CD4-positive, alpha-beta T cell (primary cell): ENCODE data around the gene ADARB2. TPM values are rescaled to one million over a fixed set of nuclear protein-coding genes. Genes with fewer than 3 reads are reported as not detected.
"Not testable (repeated sequence)": the region's sequence is repeated elsewhere in the genome, so short reads cannot be mapped to it uniquely, and the experiment has no call there.

Experiments
- ATAC-seq: fragments of 200-7000 bp; cut with Tn5 transposase; one replicate; pipeline ENCODE4 v1.10.0; 2022; ENCODE audit warnings: mild to moderate bottlenecking; ENCODE audit not compliant: poor library complexity
- CTCF ChIA-PET: fragments of 350-600 bp; sonication (Branson Sonifier 250); formaldehyde crosslinking; loops from one replicate; lab custom pipeline; 2021; ENCODE audit warnings: antibody characterized with exemption, inconsistent platforms; lab: Charles Lee
- POLR2A ChIA-PET: fragments of 350-600 bp; sonication (Branson Sonifier 250); formaldehyde crosslinking; loops from one replicate; lab custom pipeline; 2021; ENCODE audit warnings: antibody characterized with exemption, inconsistent platforms; lab: Charles Lee
- DNase-seq, 14 experiments: peaks; one replicate each; pipeline ENCODE4 v3.0.0-alpha.2; 2013 to 2020; ENCODE audit warnings: mixed read lengths in 2 of 14
- H3K27ac ChIP-seq, 2 donors: one replicate each; pipeline versions ENCODE4 v1.5.1 to v1.7.0; 2013; ENCODE audit warnings: low read length in 2 of 2, low read depth in 1 of 2, mild to moderate bottlenecking in 1 of 2
- H3K27me3 ChIP-seq, 2 experiments: 1 replicate in 1 of 2; 2 replicates in 1 of 2; pipeline versions ENCODE4 v1.6.1 to v1.7.0; 2013; ENCODE audit warnings: low read length in 2 of 2, control low read depth in 1 of 2, mild to moderate bottlenecking in 1 of 2, moderate library complexity in 1 of 2; ENCODE audit not compliant: insufficient read depth in 2 of 2, control insufficient read depth in 1 of 2
- H3K36me3 ChIP-seq: one replicate; pipeline ENCODE4 v1.6.1; 2013; ENCODE audit warnings: low read length, control low read depth; ENCODE audit not compliant: insufficient read depth
- H3K4me1 ChIP-seq: one replicate; pipeline ENCODE4 v1.6.1; 2013; ENCODE audit warnings: low read length, control low read depth; ENCODE audit not compliant: insufficient read depth
- H3K4me3 ChIP-seq: one replicate; pipeline ENCODE4 v1.5.1; 2013; ENCODE audit warnings: mild to moderate bottlenecking, low read length, moderate library complexity
- H3K9me3 ChIP-seq, 2 experiments: 1 replicate in 1 of 2; 2 replicates in 1 of 2; pipeline versions ENCODE4 v1.6.1 to v1.7.0; 2013; ENCODE audit warnings: low read length in 2 of 2, mild to moderate bottlenecking in 2 of 2, control low read depth in 1 of 2, moderate library complexity in 1 of 2; ENCODE audit not compliant: control insufficient read depth in 1 of 2, insufficient read depth in 1 of 2
- H3K27ac Mint-ChIP-seq: one replicate; pipeline ENCODE4 v1.8.0; 2020; ENCODE audit warnings: mixed read lengths
- H3K27me3 Mint-ChIP-seq: one replicate; pipeline ENCODE4 v1.8.0; 2021; ENCODE audit warnings: mixed read lengths
- H3K36me3 Mint-ChIP-seq: one replicate; pipeline ENCODE4 v1.8.0; 2021; ENCODE audit warnings: low read depth, mixed read lengths
- H3K4me1 Mint-ChIP-seq: one replicate; pipeline ENCODE4 v1.8.0; 2021; ENCODE audit warnings: low read depth, mixed read lengths
- H3K4me3 Mint-ChIP-seq: one replicate; pipeline ENCODE4 v1.8.0; 2020; ENCODE audit warnings: mild to moderate bottlenecking, mixed read lengths
- H3K9me3 Mint-ChIP-seq: one replicate; pipeline ENCODE4 v1.8.0; 2020; ENCODE audit warnings: mixed read lengths
- CTCF ChIP-seq: fragments of 200-600 bp; IDR thresholded peaks from one replicate; pipeline ENCODE4 v1.8.0; 2022; ENCODE audit warnings: antibody characterized with exemption, mild to moderate bottlenecking
- intact Hi-C, 2 experiments: fragments of 100-400 bp; cut with DNase I in 1 of 2; cut with micrococcal nuclease in 1 of 2; formaldehyde crosslinking; loops; one replicate each; pipeline versions ENCODE4 v1.15.1 to v1.9.0; 2023 to 2025; cut with DNase I, micrococcal nuclease
- total RNA-seq, 174 experiments: library from RNA in 2 of 174; stranded (reverse) in 2 of 174; gene quantifications; one replicate each; pipeline ENCODE4 v1.2.3 and lab custom pipeline; 2021 to 2026

ADARB2 gene
- total RNA-seq, 2 experiments from 2014 or later, result 0.14 TPM; not detected in 1

DNA sequence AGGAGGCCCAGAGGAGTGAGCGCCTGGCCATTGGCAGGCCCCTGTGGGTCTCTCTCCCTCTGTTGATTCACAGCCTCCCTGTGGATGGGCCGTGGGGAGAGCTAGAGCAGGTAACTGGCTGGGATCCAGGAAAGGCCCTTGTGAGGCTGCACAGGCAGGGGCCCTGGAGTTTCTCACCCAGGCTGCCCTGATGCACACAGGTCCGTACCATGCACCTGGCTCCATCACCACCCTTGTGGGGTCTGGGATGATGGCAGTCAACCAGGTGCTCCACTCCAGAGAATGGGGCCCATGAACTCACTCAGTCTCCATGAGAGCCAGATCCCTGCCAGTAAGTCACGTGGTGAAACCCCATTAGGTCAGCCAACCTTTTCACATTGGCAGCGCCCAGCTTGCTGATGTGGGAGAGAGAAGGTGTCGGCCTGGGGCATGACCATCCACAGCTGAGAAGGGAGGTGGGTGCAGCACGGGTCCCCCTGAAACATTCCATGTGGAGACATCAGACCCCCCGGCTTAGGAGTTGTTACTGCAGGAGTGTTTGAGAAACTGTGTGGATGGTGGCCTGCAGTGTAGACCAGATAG is 320.8 kb downstream of the ADARB2 start:
- H3K4me3 Mint-ChIP-seq, result no peak overlapping the region
- DNase-seq, result no peak
- no peaks in the 10 kb centered on the region for H3K9me3 Mint-ChIP-seq
- Histone ChIP-seq H3K9me3 (peaks cover 0 to 11% of the 10 kb centered on the region in 2 experiments), H3K27ac (no peak overlapping the region), H3K27me3 (peaks cover 10% of the 10 kb centered on the region in 2 experiments), H3K36me3 (no peaks in the 10 kb centered on the region), H3K4me3 (no peak overlapping the region), H3K4me1 (peaks cover 3% of the 10 kb centered on the region)
- intact Hi-C loops, result no loop called here
- peaks cover 64% of the 10 kb centered on the region for H3K27me3 Mint-ChIP-seq
- CTCF ChIA-PET, result no interaction called here
- H3K36me3 Mint-ChIP-seq, result no peaks in the 10 kb centered on the region
- POLR2A ChIA-PET, result no interaction called here
- no peak for ATAC-seq
- no peak for TF ChIP-seq CTCF
- H3K27ac Mint-ChIP-seq, result no peak overlapping the region
- H3K4me1 Mint-ChIP-seq, result peaks cover 11% of the 10 kb centered on the region

GRCh38 chr10:1414893-1415292 is 322.4 kb downstream of the ADARB2 start:
- Mint-ChIP-seq H3K27ac (no peak overlapping the region), H3K36me3 (no peaks in the 10 kb centered on the region), H3K4me1 (no peaks in the 10 kb centered on the region), H3K9me3 (no peaks in the 10 kb centered on the region), H3K4me3 (no peak overlapping the region), H3K27me3 (peaks cover 54% of the 10 kb centered on the region)
- Histone ChIP-seq H3K27ac (no peak overlapping the region), H3K36me3 (no peaks in the 10 kb centered on the region), H3K27me3 (peaks cover 9 to 10% of the 10 kb centered on the region in 2 experiments), H3K4me1 (no peaks in the 10 kb centered on the region), H3K4me3 (no peak overlapping the region), H3K9me3 (peaks cover 0 to 16% of the 10 kb centered on the region in 2 experiments)
- ChIA-PET POLR2A (no interaction called here), CTCF (no interaction called here)
- intact Hi-C loops, result no loop called here
- no peak for TF ChIP-seq CTCF
- no peak for DNase-seq
- no peak for ATAC-seq

DNA sequence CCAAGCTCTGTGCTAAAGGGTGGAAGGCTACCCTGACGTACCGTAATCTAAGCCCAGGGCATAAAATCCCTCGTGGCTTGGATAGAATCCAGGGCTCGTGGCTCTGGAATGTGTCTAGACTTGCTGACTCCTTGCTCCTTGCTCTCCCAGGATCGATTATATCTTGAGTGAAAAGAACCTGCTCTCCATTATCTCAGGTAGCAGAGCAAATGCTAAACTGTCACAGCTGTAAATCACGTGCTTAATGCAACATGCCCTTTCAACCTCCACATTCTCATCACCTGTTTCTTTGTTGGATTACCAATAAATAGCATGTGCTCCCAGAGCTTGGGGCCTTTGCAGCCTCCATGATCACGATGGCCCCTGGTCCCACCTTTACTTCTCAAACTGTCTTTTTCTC is 323.0 kb downstream of the ADARB2 start:
- CTCF ChIA-PET, intact Hi-C loops, POLR2A ChIA-PET, H3K4me1 Mint-ChIP-seq, ATAC-seq, H3K36me3 ChIP-seq, H3K4me3 Mint-ChIP-seq, H3K27me3 ChIP-seq, H3K4me1 ChIP-seq, H3K36me3 Mint-ChIP-seq, H3K9me3 Mint-ChIP-seq, DNase-seq, H3K27ac Mint-ChIP-seq, H3K4me3 ChIP-seq, H3K27ac ChIP-seq: not testable (repeated sequence)
- peaks cover 0 to 16% of the 10 kb centered on the region in 2 experiments for H3K9me3 ChIP-seq
- peaks cover 49% of the 10 kb centered on the region for H3K27me3 Mint-ChIP-seq

GRCh38 chr10:1413823-1414222 is 323.5 kb downstream of the ADARB2 start:
- DNase-seq (no peak), ATAC-seq (no peak)
- Mint-ChIP-seq H3K36me3 (no peaks in the 10 kb centered on the region), H3K9me3 (no peaks in the 10 kb centered on the region), H3K27me3 (peaks cover 46% of the 10 kb centered on the region), H3K4me3 (no peak overlapping the region), H3K4me1 (no peaks in the 10 kb centered on the region), H3K27ac (no peak overlapping the region)
- CTCF ChIA-PET, result no interaction called here
- H3K27ac ChIP-seq, result no peak overlapping the region
- peaks cover 0 to 16% of the 10 kb centered on the region in 2 experiments for H3K9me3 ChIP-seq
- H3K27me3 ChIP-seq, result peaks cover 5 to 9% of the 10 kb centered on the region in 2 experiments
- TF ChIP-seq CTCF, result no peak
- no peaks in the 10 kb centered on the region for H3K36me3 ChIP-seq
- POLR2A ChIA-PET, result no interaction called here
- intact Hi-C loops, result no loop called here
- no peak overlapping the region for H3K4me3 ChIP-seq
- no peaks in the 10 kb centered on the region for H3K4me1 ChIP-seq
